ACHN (cell line): ENCODE data around the gene RFX3.

Experiments
- DNase-seq: peaks from one replicate; pipeline ENCODE4 v3.0.0-alpha.2; 2015
- in situ Hi-C: cut with HindIII; loops from 2 replicates; pipeline ENCODE4 v1.10.0; 2017; ENCODE audit warnings: low sequenced_read_pairs, low pct_ligation_motif_present, low pct_unique_long_range_greater_than_20kb

The RFX3 gene

DNA sequence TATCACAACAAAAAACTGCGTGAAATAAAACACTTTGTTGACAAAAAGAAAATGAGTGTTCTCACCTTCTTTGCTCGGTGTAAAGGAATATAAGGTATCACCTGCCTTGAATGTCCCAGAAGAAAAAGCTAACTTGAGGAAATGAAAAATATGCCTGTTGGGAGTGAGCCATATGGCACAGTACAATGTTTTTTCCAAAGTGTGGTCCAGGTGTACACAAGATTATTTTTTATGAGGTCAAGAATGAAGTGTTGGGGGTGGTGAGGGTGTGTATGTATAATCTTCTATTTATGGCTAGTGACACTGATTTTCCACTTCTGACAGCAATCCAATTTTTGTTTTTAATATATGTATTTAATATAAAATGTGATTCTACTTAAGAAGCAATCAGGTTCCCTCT is 134.4 kb downstream of the RFX3 start:
- DNase-seq = no peak
- in situ Hi-C loops = no loop called here

DNA sequence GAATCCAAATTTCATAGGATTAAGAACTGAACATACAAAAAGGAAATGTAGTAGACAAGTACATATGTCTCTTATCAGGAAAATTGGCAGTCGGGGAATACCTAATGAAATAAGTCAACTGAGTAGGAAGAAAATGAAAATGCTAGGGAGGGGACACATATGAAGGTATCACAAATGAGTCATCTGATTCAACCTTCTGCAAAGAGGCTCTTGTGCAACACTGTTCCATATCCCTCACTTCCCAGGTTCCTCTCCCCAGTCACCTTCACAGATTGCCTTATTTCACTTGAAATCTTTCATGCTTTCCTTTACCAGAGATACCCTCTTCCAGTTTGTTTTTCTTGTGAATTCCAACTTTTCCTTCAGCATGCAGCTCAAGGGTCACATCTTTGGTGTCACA is 139.0 kb downstream of the RFX3 start:
- DNase-seq = no peak
- in situ Hi-C loops = no loop called here

DNA sequence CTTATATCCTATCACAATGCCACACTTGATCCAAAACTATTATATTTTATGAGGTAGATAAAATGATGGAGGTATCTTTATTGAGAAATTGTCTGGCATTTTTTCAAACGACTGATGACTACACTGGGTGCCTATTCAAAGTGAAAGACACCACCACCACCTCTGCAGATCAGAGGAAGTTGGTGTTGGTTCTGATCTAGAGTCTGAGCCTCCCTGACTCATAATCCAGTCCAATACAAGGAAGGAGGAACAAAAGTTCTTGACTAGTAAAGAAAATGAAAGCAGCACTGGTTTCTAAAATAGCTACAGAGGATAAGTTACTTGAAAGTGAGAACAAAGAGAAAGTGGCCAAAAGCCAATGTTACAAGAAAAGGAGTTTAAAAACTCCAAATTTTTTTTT is 139.9 kb downstream of the RFX3 start:
- DNase-seq = no peak
- in situ Hi-C loops = no loop called here

DNA sequence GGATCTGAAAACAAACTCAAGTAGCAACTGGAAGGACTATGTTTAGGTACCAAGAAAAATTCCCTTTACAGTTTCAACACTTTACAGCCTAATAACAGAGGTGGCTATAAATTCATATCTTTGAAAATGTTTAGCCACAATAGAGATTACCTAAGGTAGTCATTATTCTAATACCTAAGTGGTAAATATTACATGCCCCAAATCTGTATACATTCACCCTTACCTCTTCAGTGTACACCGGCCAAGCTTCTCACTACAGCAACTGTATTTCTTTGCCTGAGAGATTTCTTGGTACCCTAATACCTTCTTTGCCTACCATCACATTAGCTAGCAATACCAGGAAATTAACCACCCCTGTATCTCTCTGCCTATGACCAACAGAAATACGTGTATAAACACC is 154.0 kb downstream of the RFX3 start:
- in situ Hi-C loops = no loop called here
- DNase-seq = no peak

- in situ Hi-C loops = no loop called here
- DNase-seq = no peak
Observed at GRCh38 chr9:3370715-3371114, 155.1 kb downstream of the RFX3 start.

- DNase-seq = no peak
- in situ Hi-C loops = no loop called here
Observed at GRCh38 chr9:3367185-3367584, 158.6 kb downstream of the RFX3 start.

GRCh38 chr9:3361689-3362392 is 164.0 kb downstream of the RFX3 start:
- in situ Hi-C loops = no loop called here
- no peak for DNase-seq

DNA sequence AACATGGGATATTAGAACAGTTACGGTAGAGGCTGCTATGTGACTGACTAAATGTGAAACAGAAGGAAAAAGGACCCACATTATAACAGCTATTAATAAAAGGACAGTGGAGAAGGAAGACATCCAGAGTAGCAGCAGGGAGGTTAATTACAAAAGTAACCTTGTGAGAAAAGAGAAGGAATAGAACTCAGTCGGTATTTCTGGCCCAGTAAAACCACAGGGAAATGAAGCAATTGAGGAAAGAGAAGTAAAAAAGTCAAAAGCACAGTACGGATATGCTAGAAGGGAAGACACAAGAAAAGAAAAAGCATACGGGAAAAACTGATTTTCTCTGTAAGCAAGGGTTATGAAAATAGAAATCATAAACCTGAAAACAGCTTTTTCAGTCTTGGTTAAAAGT is 164.7 kb downstream of the RFX3 start:
- no peak for DNase-seq
- in situ Hi-C loops = no loop called here

DNA sequence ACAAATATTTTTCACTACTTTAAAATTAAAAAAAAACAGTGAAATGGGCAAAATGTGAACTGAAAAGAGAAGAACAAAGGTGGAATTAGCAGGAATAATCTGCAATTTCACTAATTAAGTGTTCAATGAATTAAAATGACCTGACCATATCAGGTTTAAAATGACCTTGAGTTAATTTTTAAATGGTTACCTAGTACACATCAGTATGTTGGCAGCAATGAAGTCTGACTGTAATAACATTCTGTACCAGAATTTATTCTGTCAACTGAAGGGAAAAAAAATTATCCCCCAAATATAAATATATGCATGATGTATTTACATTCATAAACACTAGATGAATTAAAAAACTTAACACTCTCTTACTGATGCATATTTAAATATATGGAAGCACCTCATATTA is 165.6 kb downstream of the RFX3 start:
- DNase-seq = no peak
- in situ Hi-C loops = no loop called here

DNA sequence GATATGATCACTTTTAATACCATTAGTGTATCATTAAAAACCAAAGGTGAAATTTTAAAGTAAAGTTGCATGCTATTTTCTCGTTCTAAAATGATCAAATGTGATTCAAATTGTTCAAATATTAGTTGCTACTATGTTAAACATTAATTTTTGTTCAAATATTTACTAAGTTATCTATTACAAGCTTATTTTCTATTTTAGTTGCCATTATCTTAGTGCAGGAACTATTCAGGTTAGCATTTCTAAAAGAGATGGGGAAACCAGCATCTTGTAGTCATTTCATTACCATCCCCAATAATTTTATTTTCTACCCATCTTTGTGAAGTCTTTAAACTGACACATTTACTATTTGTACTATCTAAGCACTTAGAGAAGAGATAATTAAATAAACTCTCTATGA is 166.0 kb downstream of the RFX3 start:
- in situ Hi-C loops = no loop called here
- no peak for DNase-seq

- DNase-seq = no peak
- in situ Hi-C loops = no loop called here
Observed at GRCh38 chr9:3359048-3359692, 166.6 kb downstream of the RFX3 start.

DNA sequence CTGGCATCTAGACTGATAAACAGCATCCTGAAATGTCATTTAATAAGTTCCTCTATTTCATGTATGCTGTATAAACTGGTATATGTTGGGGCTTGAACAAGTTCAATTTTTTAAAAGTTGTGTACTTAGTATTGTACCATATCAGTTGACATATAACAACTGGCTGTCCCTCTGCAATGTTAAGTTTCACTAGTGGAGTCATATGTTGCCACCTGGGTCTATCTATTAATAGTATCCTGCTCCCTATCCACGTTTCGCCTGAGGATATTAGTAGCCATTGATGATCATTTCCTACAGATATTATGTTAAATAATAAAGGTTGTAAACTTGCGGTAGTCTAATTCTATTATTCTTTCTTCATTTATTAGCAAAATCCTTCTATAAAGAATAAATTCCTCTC is 177.6 kb downstream of the RFX3 start:
- in situ Hi-C loops = no loop called here
- no peak for DNase-seq

DNA sequence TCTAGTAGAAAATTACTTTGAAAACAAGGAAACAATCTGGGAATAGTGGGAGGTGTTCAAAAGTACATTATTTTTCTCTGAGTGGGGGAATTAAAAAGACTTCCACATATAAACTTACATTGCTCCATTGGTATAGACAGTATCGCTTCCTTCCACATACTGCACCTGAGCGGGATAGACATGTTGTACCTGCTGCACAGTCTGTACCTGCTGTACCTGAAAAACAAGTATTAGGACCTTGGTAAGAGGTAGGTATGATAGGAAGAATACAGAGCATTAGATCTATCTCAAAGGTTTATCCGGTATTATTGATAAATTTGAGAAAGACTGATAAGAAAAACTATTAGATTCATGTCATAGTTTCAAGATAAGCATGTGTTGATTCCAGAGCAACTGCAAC is 179.3 kb downstream of the RFX3 start:
- in situ Hi-C loops = no loop called here
- no peak for DNase-seq

DNA sequence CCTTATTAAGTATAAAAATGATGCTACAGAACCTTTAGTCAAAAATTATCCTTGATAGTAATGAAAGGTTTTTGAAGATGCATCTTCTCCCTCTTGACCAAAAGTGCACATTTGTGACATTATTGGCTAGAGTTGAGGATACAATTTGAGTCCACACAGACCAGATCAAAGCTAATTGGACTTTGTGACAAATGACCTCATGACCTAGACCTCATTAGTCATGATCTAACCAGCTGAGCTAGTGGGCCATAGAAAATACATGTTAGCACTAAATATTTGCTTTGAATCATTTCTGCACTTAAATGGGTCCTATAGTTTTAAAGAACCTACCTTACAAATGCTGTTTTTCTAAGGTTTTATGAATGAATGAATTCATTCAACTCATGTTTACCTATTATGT is 182.1 kb downstream of the RFX3 start:
- in situ Hi-C loops = no loop called here
- DNase-seq = no peak

GRCh38 chr9:3342159-3342777 is 183.5 kb downstream of the RFX3 start:
- in situ Hi-C loops = no loop called here
- no peak for DNase-seq

- no peak for DNase-seq
- in situ Hi-C loops = no loop called here
Observed at GRCh38 chr9:3337515-3338225, 188.1 kb downstream of the RFX3 start.

DNA sequence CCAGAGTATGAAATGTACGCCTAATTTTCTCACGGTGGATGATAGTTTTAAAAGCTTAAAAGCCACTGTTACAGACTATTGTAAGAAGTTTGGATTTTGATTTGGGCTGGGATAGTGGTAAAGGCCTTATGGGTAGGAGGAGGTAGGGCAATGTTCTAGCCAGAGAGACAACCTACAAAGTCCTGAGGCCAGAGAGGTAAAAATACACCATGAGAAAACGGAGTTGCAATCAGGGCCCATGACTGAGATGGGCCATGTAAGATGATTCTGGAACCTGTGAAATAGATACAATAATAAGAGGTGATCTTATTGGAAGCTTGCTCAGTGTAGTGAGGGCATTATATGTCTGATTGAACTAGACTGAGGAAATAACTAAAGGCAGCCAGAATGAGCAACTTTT is 188.8 kb downstream of the RFX3 start:
- no peak for DNase-seq
- in situ Hi-C loops = no loop called here

GRCh38 chr9:3332802-3333201 is 193.0 kb downstream of the RFX3 start:
- in situ Hi-C loops = no loop called here
- no peak for DNase-seq

DNA sequence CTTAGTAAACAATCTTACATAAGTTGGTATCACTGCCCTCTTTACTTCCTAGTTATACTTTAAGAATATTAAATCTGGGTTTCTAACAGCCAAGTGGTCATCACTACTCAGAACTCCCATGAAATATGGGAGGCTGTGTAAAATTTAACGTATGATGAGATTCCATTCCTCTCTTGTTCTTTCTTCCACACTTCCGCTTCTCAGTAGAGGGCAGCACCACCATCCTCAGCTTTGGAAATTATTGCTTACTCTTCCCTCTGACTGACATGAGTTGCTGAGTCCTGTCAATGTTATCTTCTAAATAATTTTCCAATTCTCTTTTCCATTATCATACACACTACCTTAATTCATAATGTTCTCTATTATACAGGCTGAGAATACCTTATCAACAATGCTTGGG is 194.0 kb downstream of the RFX3 start:
- in situ Hi-C loops = no loop called here
- DNase-seq = peak; percentile 19
